Measurements from ENCODE around the gene PTPN14.

GRCh38 chr1:214380986-214381695 is 170.3 kb downstream of the PTPN14 start:
- TF ChIP-seq CTCF (IDR thresholded peaks at IDR 0.05): no peak
- TF ChIP-seq ZFX (IDR thresholded peaks at IDR 0.05; ENCODE audit: borderline replicate concordance): no peak

All from 22Rv1 (cell line).